Thyroid gland (tissue), 4 donors: Measurements from ENCODE around the gene KLK1.

Experiments
- CTCF ChIP-seq, 6 experiments: fragments of 200-600 bp in 3 of 6; fragments of 450-650 bp in 3 of 6; sonication (generic) in 3 of 6; IDR thresholded peaks; one replicate each; pipeline ENCODE4 v1.5.1; 2016 to 2019; ENCODE audit warnings: antibody characterized with exemption in 6 of 6, mild to moderate bottlenecking in 2 of 6, inconsistent platforms in 1 of 6, moderate library complexity in 1 of 6
- POLR2A ChIP-seq, 2 donors: fragments of 450-650 bp; IDR thresholded peaks; one replicate each; pipeline ENCODE4 v1.6.1; 2017; ENCODE audit warnings: antibody characterized with exemption in 2 of 2, mild to moderate bottlenecking in 2 of 2, moderate library complexity in 1 of 2

DNA sequence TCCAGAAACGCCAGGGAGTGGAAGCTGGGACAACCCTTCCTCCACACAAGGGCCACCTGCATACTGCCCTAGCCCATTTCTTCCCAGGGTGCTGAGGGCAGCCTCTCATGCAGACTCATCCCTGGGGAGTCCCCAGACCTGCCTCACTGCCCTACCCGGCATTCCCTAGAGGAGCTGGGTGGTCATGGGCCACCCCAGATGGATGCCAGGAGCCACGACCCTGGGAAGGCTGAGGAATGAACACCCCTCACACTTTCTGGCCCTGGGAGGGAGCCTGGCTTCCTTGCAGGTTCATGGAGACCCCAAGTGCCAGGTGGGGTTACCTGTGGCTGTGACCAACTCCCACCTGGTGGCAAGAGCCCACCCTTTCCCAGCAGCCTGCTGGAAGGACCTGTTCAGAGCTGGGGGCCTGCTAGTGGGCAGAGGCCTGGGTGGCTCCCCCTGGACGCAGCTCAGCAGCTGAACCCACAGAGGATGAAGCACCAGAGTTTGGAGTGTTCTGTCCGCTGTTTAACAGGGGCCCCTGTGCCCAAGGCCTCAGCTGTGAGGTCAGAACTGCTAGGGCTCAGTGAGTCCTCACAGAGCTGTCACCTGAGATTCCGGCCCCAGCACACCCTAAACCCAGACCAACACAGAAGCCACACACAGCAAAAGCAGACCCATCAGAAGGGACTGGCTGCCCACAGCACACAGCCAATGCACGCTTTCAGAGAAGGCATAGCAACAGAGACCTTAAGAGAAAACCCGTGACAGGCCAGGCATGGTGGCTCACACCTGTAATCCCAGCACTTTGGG lies 26.8 kb downstream of the KLK1 start:
- no peak for TF ChIP-seq CTCF (IDR thresholded peaks at IDR 0.05)
- TF ChIP-seq POLR2A (IDR thresholded peaks at IDR 0.05), result no peak
